Fibroblast of skin of right biceps (primary cell): ENCODE results near the gene PNKD.

Experiments
- DNase-seq: peaks from one replicate; pipeline ENCODE4 v3.0.0-alpha.2; 2013

PNKD gene

DNA sequence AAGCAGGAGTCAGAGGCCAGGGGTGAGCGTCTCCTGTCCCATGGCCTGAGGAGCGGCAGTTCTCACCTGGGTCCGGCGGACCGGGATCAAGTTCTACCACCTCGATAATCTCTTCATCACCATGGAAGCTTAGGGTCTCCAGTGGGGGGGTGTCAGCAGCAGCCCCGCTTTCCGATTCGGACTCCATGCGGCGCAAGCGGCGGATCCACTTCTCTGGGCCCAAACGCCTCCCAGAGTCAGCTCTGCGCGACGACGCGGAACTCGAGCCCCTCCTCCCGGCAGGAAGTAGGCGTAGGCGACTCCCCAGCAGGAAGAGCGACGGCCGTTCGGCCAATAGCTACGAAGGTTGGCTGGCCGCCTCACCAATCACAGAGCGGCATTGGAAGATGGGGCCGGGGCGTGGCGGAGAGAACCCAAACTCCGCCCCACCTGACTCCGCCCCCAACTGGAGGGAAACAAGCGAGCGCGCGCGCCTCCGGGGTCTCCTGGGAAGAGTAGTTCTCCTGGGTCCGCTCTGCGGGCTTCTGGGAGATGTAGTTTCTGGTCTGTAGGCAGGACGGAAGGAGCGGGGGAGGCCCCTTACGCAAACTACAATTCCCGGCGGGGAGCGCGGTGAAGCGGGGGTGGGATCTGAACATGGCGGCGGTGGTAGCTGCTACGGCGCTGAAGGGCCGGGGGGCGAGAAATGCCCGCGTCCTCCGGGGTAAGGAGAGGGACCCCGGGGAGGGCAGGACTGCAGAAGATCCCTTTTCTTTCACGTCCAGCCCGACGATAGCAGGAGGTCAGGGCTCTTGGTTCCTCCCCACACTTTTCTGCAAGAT lies at the start of gene PNKD, which contains the start of gene AAMP:
Gene PNKD (plus strand): TSS at position 620 of the 821 bp plus-strand sequence. CDS start 17 bp downstream, at position 637.
Gene AAMP (minus strand): TSS at position 238 of the 821 bp plus-strand sequence. CDS start 51 bp downstream, at position 187.
- peak; percentile 100 for DNase-seq

GRCh38 chr2:218221000-218221399 lies 49.3 kb upstream of the PNKD start:
- DNase-seq, result peak; percentile 13

DNA sequence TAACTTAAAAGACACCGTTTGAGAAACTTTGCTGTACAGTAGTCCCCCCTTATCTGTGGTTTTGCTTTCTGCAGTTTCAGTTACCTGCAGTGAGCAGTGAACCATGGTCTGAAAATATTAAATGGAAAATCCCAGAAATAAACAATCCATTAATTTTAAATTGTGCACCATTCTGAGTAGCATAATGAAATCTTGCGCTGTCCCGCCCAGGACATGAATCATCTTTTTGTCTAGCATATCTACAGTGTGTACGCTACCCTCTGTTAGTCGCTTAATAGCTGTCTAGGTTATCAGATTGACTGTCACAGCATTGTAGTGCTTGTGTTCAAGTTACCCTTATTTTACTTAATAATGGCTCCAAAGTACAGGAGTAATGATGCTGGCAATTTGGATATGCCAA lies 47.3 kb upstream of the PNKD start:
- DNase-seq, result no peak

DNA sequence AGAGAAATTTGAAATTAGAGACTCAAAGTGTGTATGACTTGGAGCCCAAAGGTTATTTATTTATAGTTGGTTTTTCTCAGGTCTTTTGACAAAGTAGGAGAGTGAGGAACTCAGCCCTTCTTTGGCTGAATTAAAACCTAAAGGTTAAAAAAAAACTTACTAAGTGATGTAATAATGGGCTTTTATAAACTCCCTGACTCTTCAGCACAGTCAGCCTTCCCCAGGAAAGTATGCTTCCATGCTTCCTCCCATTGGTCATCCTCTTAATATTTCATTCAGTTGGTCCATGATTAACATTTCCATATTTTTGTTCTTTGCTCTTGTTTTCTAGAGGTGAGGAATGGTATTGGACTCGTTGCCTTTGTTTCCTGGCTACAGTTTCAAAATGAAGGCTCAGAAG lies 46.1 kb upstream of the PNKD start:
- DNase-seq, result peak; percentile 7

- DNase-seq, result no peak
These were observed 43.4 kb upstream of the PNKD start for GRCh38 chr2:218226903-218227302.

DNA sequence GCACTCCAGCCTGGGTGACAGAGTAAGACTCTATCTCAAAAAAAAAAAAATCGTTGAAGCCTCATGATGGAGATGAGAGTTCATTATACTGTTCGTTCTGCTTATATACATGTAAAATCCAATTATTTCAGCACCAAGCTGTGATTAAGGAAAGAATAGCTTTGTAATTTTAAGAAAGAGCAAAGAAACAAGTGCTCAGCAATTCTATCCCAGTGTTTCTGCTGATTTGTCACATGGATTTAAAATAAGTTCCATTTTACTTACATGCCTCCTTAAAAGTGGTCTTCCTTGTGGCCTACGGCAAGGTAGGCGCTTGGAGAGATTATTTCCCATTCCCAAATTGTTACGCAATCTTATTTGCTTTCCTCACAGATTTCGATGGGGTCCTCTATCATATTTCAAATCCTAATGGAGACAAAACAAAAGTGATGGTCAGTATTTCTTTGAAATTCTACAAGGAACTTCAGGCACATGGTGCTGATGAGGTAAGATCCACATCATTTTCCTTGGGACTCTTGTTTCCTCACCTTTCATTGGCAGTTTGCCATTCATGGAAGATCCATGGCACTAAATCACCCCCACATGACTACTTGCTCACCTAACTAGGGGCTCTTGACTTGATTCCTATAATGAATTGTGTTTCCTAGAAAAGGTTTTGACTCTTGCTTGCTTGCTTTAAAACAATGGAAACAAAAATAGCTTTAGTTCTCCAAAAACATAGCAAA lies 41.8 kb upstream of the PNKD start:
- peak; percentile 20 for DNase-seq

GRCh38 chr2:218229239-218229638 lies 41.1 kb upstream of the PNKD start:
- DNase-seq, result peak; percentile 90

- peak; percentile 49 for DNase-seq
These were observed 40.5 kb upstream of the PNKD start for GRCh38 chr2:218229851-218230250.

GRCh38 chr2:218230882-218231281 lies 39.4 kb upstream of the PNKD start:
- peak; percentile 40 for DNase-seq

DNA sequence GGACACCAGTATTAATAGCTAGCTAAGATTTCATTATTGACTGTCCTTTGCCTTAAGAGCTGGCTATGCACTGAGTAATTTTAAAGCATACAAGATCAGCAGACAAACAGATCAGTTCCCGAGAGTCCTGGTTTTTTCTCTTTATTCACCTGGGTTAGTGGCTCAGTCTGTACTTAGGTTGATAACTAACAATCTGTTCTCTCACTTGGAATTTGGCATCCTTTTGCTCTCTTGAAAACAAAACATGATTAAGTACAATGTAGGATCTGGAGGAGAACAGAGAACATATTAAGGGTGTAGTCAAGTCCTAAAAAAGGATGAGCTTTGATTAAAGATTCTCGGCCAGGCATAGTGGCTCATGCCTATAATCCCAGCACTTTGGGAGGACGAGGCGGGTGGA lies 36.8 kb upstream of the PNKD start:
- DNase-seq, result no peak

- no peak for DNase-seq
These were observed 35.8 kb upstream of the PNKD start for GRCh38 chr2:218234521-218234920.

- DNase-seq, result no peak
These were observed 35.3 kb upstream of the PNKD start for GRCh38 chr2:218235017-218235416.

GRCh38 chr2:218236829-218237228 lies 33.5 kb upstream of the PNKD start:
- DNase-seq, result no peak

- DNase-seq, result no peak
These were observed 31.4 kb upstream of the PNKD start for GRCh38 chr2:218238887-218239286.

DNA sequence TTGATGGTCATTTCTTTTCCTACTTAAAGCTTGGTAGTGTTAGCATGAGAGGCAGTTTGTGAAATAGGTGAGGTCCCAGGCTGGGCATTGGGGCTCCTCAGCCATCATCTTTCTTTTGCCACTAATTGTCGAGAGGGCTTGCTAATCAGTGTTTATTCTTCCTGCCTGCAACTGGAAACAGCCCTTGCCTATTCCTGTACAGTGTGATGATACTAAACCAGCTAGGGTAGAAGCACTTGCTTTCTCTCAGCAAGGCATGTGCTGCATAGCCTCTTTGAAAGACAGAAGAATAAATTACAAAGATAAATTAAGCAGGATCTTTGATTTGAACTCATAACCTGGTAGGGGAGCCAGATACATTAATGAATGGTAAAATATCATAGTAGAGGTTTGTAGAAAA lies 26.1 kb upstream of the PNKD start:
- no peak for DNase-seq

DNA sequence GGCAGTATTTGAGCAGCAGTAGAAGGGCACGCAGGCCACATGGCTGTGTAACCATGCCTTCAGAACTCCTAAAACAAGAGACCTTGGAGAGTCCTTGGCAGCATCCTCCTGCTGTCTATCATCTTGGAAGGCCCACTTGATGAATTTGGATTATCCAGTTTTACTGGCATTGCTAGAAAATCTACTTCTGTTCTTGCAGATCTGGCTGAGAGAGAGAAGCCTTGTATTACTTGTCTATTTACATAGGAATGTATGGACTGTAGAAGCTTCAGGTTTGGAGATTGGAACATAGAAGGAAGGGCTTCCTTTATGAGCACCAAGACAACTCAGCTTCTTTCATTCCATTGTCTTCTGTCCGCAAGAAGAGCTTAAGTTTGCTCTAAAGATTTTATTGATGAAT lies 25.7 kb upstream of the PNKD start:
- DNase-seq, result no peak

DNA sequence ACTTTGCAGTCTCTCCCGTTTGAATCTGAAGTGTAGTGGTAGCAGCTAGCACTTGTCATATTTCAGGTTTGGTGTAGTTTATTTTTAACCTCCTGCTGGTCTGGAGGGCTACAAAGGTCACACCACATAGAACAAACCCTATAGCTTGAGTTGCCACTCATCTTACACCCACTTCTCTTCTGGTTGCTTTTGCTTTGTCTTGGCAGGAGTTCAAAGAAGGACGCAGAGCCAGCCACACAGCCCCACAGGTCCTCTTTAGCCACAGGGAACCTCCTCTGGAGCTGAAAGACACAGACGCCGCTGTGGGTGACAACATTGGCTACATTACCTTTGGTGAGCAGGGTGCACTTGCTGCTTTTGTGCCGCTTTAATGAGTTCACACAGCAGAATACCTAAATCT lies 25.1 kb upstream of the PNKD start:
- no peak for DNase-seq

GRCh38 chr2:218249691-218250090 lies 20.6 kb upstream of the PNKD start:
- no peak for DNase-seq

DNA sequence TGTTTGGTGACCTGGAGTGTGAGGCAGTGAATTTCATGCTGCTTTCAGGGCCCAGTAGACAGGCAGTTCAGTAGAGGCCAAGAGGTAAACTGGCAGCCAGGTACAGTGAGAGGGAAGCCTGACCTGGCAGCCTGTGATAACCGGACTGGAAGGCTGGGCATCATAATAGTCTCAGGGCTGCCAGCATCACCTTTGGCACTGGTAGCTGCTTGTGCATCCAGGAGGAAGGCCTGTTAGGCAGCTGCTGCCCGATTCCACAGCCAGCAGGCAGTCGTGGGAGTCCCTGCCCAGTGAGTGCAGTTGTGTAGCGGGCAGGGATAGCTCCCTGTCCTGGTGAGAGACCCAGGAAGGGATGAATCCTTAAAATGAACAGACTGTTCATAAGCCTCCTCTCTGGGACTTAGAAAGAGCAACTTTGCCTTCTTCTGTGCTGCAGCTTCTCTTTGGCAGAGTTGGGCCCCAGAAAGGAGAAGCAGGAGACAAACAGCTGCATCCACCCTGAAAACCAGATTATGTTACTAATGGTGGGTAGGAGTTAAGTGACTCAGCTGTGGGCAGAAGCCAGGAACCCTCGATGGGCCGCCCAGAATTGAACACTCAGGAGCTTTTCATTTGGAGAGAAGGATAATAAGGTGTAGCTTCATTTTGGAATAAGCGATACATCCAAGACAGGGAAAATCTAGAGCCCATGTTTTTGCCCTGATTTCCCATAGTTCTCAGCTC lies 17.6 kb upstream of the PNKD start:
- DNase-seq, result no peak

- DNase-seq, result no peak
These were observed 17.1 kb upstream of the PNKD start for GRCh38 chr2:218253232-218253625.

GRCh38 chr2:218255446-218255845 lies 14.9 kb upstream of the PNKD start:
- peak; percentile 65 for DNase-seq

GRCh38 chr2:218256612-218257350 lies 13.5 kb upstream of the PNKD start:
- no peak for DNase-seq
